ENCODE results near the gene ANTXR2.

Gene ANTXR2

DNA sequence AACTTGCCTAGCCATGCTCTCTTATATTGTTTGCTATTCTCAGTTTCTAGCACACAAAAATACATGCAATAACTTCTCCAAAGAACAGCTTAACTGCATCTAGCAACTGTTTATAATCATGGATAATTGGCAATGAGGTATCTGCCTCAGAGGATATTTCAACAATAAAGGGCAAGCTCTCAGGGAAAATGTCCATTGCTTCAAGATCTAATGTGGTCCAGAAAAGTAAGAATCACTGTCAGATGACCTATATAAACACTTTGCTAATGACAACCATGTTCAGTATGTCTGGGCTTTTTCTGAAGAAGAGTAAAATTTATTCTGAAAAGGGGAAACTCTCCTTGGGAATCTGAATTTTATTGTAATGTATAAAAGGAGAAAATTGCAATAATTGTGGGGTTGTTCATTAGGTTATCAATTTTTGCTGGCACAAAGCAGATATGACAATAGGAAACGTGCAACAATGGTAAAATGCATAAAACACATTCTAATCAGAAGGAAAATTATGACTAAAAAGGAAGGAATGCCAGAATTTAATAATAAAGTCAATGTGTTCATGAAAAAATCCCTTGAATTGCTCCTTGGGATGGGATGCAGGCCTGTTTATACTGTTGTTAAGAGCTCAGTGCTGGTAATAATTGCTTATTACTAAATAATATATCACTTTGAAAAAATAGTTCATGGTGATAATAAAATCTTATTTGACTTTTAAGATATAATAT, 90.3 kb downstream of the ANTXR2 start:
- Histone ChIP-seq H3K27ac (ENCODE audit: poor library complexity, severe bottlenecking) (no peak overlapping the region), H3K4me1 (ENCODE audit: insufficient read depth, poor library complexity, severe bottlenecking) (peaks cover 11% of the 10 kb centered on the region), H3K36me3 (ENCODE audit: low read depth) (peaks cover 59% of the 10 kb centered on the region), H3K27me3 (ENCODE audit: insufficient read depth, poor library complexity, severe bottlenecking) (no peaks in the 10 kb centered on the region), H3K4me3 (ENCODE audit: severe bottlenecking) (no peak overlapping the region), H3K9me3 (ENCODE audit: severe bottlenecking) (no peaks in the 10 kb centered on the region)
- ATAC-seq (ENCODE audit: low read depth) (no peak), DNase-seq (ENCODE audit: low spot score) (no peak)
- TF ChIP-seq CTCF (IDR thresholded peaks at IDR 0.05; ENCODE audit: poor library complexity, severe bottlenecking): no peak

GRCh38 chr4:79980448-79980847, 92.6 kb downstream of the ANTXR2 start:
- Histone ChIP-seq H3K4me1 (ENCODE audit: insufficient read depth, poor library complexity, severe bottlenecking) (peaks cover 5% of the 10 kb centered on the region), H3K27ac (ENCODE audit: poor library complexity, severe bottlenecking) (no peak overlapping the region), H3K36me3 (ENCODE audit: low read depth) (peaks cover 74% of the 10 kb centered on the region), H3K9me3 (ENCODE audit: severe bottlenecking) (no peaks in the 10 kb centered on the region), H3K27me3 (ENCODE audit: insufficient read depth, poor library complexity, severe bottlenecking) (no peaks in the 10 kb centered on the region), H3K4me3 (ENCODE audit: severe bottlenecking) (no peak overlapping the region)
- TF ChIP-seq CTCF (IDR thresholded peaks at IDR 0.05; ENCODE audit: poor library complexity, severe bottlenecking): no peak
- ATAC-seq (ENCODE audit: low read depth) (no peak), DNase-seq (ENCODE audit: low spot score) (no peak)

- no peak for DNase-seq (ENCODE audit: low spot score)
- Histone ChIP-seq H3K36me3 (ENCODE audit: low read depth) (peaks cover 77% of the 10 kb centered on the region), H3K27me3 (ENCODE audit: insufficient read depth, poor library complexity, severe bottlenecking) (no peaks in the 10 kb centered on the region), H3K4me3 (ENCODE audit: severe bottlenecking) (no peak overlapping the region), H3K9me3 (ENCODE audit: severe bottlenecking) (no peaks in the 10 kb centered on the region), H3K4me1 (ENCODE audit: insufficient read depth, poor library complexity, severe bottlenecking) (peaks cover 5% of the 10 kb centered on the region), H3K27ac (ENCODE audit: poor library complexity, severe bottlenecking) (no peak overlapping the region)
- TF ChIP-seq CTCF (IDR thresholded peaks at IDR 0.05; ENCODE audit: poor library complexity, severe bottlenecking): no peak
- no peak for ATAC-seq (ENCODE audit: low read depth)
Observed at GRCh38 chr4:79979785-79980437, 93.1 kb downstream of the ANTXR2 start.

- no peak for ATAC-seq (ENCODE audit: low read depth)
- Histone ChIP-seq H3K36me3 (ENCODE audit: low read depth) (peaks cover 66% of the 10 kb centered on the region), H3K9me3 (ENCODE audit: severe bottlenecking) (no peaks in the 10 kb centered on the region), H3K4me3 (ENCODE audit: severe bottlenecking) (no peak overlapping the region), H3K4me1 (ENCODE audit: insufficient read depth, poor library complexity, severe bottlenecking) (no peaks in the 10 kb centered on the region), H3K27me3 (ENCODE audit: insufficient read depth, poor library complexity, severe bottlenecking) (no peaks in the 10 kb centered on the region), H3K27ac (ENCODE audit: poor library complexity, severe bottlenecking) (no peak overlapping the region)
- DNase-seq (ENCODE audit: low spot score): no peak
- no peak for TF ChIP-seq CTCF (IDR thresholded peaks at IDR 0.05; ENCODE audit: poor library complexity, severe bottlenecking)
Observed at GRCh38 chr4:79977131-79977840, 95.7 kb downstream of the ANTXR2 start.
